Activated naive CD4-positive, alpha-beta T cell treated with anti-CD3 and anti-CD28 coated beads, Interleukin-2, amount 50 U/mL, for 16 hours (primary cell): Measurements from ENCODE around the gene RAPGEFL1.
"Not testable (repeated sequence)": the region's sequence is repeated elsewhere in the genome, so short reads cannot be mapped to it uniquely, and the experiment has no call there.

Experiments used
- DNase-seq: peaks from one replicate; pipeline ENCODE4 v3.0.0-alpha.2; 2020

Gene RAPGEFL1

GRCh38 chr17:40213914-40214313 is 36.6 kb downstream of the RAPGEFL1 start:
- not testable (repeated sequence) for DNase-seq

GRCh38 chr17:40218006-40218739 is 40.9 kb downstream of the RAPGEFL1 start:
- DNase-seq: no peak

DNA sequence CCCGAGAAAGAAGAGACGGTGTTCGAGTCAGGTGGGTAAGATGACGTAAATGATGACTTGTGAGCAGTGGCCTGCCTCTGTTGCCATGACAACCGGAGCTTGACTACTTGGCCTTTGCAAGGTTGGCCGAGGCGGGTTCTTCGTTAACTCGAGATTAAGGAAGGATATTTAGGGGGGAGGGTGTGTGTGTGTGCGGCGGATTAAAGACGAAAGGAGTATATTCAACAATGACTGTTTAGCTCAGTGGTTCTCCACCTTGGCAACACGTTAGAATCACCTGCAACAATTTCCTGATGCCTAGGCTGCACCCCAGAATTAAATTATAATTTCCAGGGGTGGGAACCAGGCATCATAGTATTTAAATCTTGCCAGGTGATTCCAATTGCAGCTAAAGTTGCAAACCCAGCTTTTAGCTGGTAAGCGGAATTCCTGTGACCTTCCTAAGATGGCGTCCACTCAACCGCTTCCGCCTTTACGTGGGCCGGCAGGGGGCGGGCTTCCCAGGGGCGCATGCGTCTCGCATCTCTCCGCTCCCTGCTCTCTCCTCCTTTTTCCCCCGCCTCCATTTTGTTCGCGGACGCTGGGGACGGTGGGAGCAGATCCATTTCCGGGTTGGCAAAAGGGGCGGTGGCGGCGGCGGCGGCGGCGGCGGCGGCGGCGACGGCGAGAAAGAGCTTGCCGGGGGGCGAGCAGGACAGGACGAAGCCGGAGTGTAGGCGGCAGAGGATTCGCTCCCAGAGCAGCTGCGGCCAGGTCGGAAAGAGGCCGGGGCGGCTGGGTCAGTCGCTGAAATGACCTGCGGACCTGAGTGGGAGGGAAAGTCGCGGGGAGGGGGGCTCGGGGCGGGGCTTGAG is 41.7 kb downstream of the RAPGEFL1 start, which contains the start of gene WIPF2:
TSS of gene WIPF2 (plus strand) at position 565 of the 854 bp plus-strand sequence. CDS start 37,156 bp downstream, outside the sequence.
- peak; percentile 96 for DNase-seq

GRCh38 chr17:40219594-40220338 is 42.5 kb downstream of the RAPGEFL1 start:
- peak; percentile 24 for DNase-seq

GRCh38 chr17:40224718-40225550 is 47.7 kb downstream of the RAPGEFL1 start:
- no peak for DNase-seq

GRCh38 chr17:40229146-40229545 is 51.9 kb downstream of the RAPGEFL1 start:
- DNase-seq: not testable (repeated sequence)

DNA sequence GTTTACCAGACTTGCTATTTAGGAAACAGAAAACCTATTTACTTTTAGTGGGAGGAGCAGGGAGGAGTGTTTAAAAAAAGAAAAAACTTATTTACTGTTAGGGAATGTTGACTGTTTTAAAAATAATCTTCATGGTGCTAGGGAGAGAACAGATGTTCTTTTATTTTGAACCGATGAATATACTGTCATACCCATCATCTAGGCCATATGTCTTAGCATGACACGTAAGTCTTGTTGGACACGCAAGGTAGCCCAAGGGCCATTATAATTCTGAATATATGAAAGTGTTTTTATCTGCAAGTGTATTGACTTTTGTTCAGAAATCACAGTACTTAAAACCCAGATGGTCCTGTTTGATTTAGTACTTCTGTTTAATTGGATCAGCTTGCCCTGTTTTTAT is 53.4 kb downstream of the RAPGEFL1 start:
- no peak for DNase-seq

GRCh38 chr17:40231928-40232327 is 54.7 kb downstream of the RAPGEFL1 start:
- not testable (repeated sequence) for DNase-seq

DNA sequence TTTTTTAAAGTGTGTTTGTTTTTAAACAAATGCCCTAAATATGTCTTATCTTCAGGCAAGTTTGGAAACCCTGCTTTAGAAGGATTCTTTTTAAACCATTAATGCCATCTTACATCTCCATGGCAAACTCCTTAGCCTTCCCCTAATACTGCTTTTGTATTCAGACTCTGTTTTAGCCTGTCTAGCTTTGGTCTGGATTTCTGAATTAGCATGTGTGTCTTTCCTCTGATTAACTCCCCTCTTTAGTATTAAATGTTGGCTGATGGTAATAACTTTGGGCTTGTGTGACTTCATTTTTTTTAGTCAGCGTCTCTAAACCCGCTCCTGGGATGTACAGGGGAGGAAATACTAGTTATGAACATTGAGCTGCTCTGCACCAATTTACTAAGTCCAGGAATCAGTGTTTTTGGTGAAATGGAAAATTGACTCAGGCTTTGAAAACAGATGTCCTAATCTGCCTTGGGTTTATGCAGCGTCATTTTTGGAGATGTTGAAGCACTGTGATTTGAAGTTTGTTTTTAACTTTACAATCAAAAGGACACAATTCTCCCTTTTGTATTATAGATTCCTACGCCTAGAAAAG is 64.1 kb downstream of the RAPGEFL1 start:
- no peak for DNase-seq

- DNase-seq: no peak
Measured at GRCh38 chr17:40242774-40243173, 65.5 kb downstream of the RAPGEFL1 start.

DNA sequence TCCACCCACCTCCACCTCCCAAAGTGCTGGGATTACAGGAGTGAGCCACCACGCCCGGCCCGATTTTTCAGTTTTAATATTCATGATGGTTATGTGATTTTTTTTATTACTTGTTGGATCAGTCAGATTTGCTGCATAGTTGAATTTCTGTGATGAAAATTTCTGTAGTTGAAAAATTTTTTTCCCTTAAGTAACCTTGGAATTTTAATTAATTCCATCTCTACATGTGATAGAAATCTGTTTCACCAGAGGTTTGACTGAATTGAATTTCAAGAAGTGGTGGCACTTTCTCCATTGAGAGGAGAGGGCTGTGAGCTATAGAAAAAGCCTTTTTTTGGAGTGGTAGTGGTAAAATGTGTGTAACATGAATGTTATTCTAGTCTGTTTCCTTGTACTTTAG is 66.5 kb downstream of the RAPGEFL1 start:
- DNase-seq: no peak

GRCh38 chr17:40244255-40244654 is 67.0 kb downstream of the RAPGEFL1 start:
- DNase-seq: no peak
